H9 (cell line): ENCODE results near the gene PCSK1N. TPM values are rescaled to one million over a fixed set of nuclear protein-coding genes. Genes with fewer than 3 reads are reported as not detected.

Experiments
- DNase-seq: peaks from one replicate; pipeline ENCODE4 v3.0.0-alpha.2; 2017
- H2AFZ ChIP-seq: one replicate; pipeline ENCODE4 v1.6.1; 2013; ENCODE audit warnings: mild to moderate bottlenecking, low read length, control low read depth, moderate library complexity
- H2AK5ac ChIP-seq: 2 replicates; pipeline ENCODE4 v1.6.1; 2013; ENCODE audit warnings: low read length, control low read depth, mixed read lengths; ENCODE audit not compliant: insufficient read length
- H2BK120ac ChIP-seq: one replicate; pipeline ENCODE4 v1.6.1; 2013; ENCODE audit warnings: low read depth, mild to moderate bottlenecking, low read length, control low read depth, inconsistent platforms; ENCODE audit not compliant: poor library complexity, severe bottlenecking
- H2BK12ac ChIP-seq: 2 replicates; pipeline ENCODE4 v1.6.1; 2013; ENCODE audit warnings: low read length, control low read depth, mixed read lengths, low read depth; ENCODE audit not compliant: insufficient read length
- H2BK15ac ChIP-seq: 2 replicates; pipeline ENCODE4 v1.6.1; 2013; ENCODE audit warnings: low read depth, low read length, control low read depth
- H2BK20ac ChIP-seq: one replicate; pipeline ENCODE4 v1.6.1; 2013; ENCODE audit warnings: low read depth, mild to moderate bottlenecking, low read length, control low read depth, inconsistent platforms; ENCODE audit not compliant: poor library complexity, severe bottlenecking
- H2BK5ac ChIP-seq: 2 replicates; pipeline ENCODE4 v1.6.1; 2013; ENCODE audit warnings: low read length, control low read depth, mixed read lengths; ENCODE audit not compliant: insufficient read length
- H3K14ac ChIP-seq: 2 replicates; pipeline ENCODE4 v1.6.1; 2013; ENCODE audit warnings: low read length, control low read depth; ENCODE audit not compliant: insufficient read depth
- H3K18ac ChIP-seq: 2 replicates; pipeline ENCODE4 v1.6.1; 2013; ENCODE audit warnings: low read depth, mild to moderate bottlenecking, mixed read lengths, low read length, control low read depth; ENCODE audit not compliant: insufficient read length
- H3K23ac ChIP-seq: 2 replicates; pipeline ENCODE4 v1.6.1; 2013; ENCODE audit warnings: low read length, control low read depth, mixed read lengths, low read depth; ENCODE audit not compliant: insufficient read length
- H3K23me2 ChIP-seq: 2 replicates; pipeline ENCODE4 v1.6.1; 2013; ENCODE audit warnings: low read depth, mild to moderate bottlenecking, mixed read lengths, low read length, control low read depth; ENCODE audit not compliant: insufficient read length, poor library complexity, severe bottlenecking
- H3K27ac ChIP-seq: 2 replicates; pipeline ENCODE4 v1.5.1; 2013; ENCODE audit warnings: low read length, control low read depth, mixed read lengths, low read depth; ENCODE audit not compliant: insufficient read length
- H3K27me3 ChIP-seq: 2 replicates; pipeline ENCODE4 v1.6.1; 2013; ENCODE audit warnings: low read length, control low read depth, inconsistent platforms; ENCODE audit not compliant: insufficient read depth
- H3K4ac ChIP-seq: 2 replicates; pipeline ENCODE4 v1.6.1; 2013; ENCODE audit warnings: low read depth, mild to moderate bottlenecking, control low read depth, inconsistent platforms, low read length, moderate library complexity
- H3K4me1 ChIP-seq: 2 replicates; pipeline ENCODE4 v1.6.1; 2013; ENCODE audit warnings: low read length, control low read depth, inconsistent platforms; ENCODE audit not compliant: insufficient read depth
- H3K4me2 ChIP-seq: 2 replicates; pipeline ENCODE4 v1.6.1; 2013; ENCODE audit warnings: low read length, control low read depth, mixed read lengths; ENCODE audit not compliant: insufficient read length, insufficient read depth
- H3K56ac ChIP-seq: 2 replicates; pipeline ENCODE4 v1.6.1; 2013; ENCODE audit warnings: low read depth, mild to moderate bottlenecking, mixed read lengths, low read length, control low read depth; ENCODE audit not compliant: insufficient read length
- H3K79me1 ChIP-seq: 2 replicates; pipeline ENCODE4 v1.6.1; 2013; ENCODE audit warnings: low read depth, mild to moderate bottlenecking, moderate library complexity, low read length, control low read depth, inconsistent platforms; ENCODE audit not compliant: insufficient read depth, poor library complexity, severe bottlenecking
- H3K79me2 ChIP-seq: 2 replicates; pipeline ENCODE4 v1.6.1; 2013; ENCODE audit warnings: low read length, control low read depth, inconsistent platforms; ENCODE audit not compliant: insufficient read depth
- H3K9ac ChIP-seq: 2 replicates; pipeline ENCODE4 v1.6.1; 2013; ENCODE audit warnings: low read length, control low read depth, mixed read lengths; ENCODE audit not compliant: insufficient read length; ENCODE audit errors: extremely low read depth
- H3K9me3 ChIP-seq: one replicate; pipeline ENCODE4 v1.6.1; 2013; ENCODE audit warnings: low read depth, low read length, inconsistent platforms; ENCODE audit not compliant: control insufficient read depth
- H3T11ph ChIP-seq: one replicate; pipeline ENCODE4 v1.6.1; 2013; ENCODE audit warnings: mild to moderate bottlenecking, low read length, control low read depth, inconsistent platforms
- H4K20me1 ChIP-seq: one replicate; pipeline ENCODE4 v1.6.1; 2013; ENCODE audit not compliant: control insufficient read depth, insufficient read length, insufficient read depth
- H4K5ac ChIP-seq: 2 replicates; pipeline ENCODE4 v1.6.1; 2013; ENCODE audit warnings: low read depth, mild to moderate bottlenecking, mixed read lengths, low read length, control low read depth; ENCODE audit not compliant: insufficient read length
- H4K8ac ChIP-seq: replicated peaks from 2 replicates; pipeline ENCODE4 v1.6.1; 2013; ENCODE audit warnings: low read length, control low read depth, mixed read lengths, low read depth; ENCODE audit not compliant: insufficient read length
- H4K91ac ChIP-seq: 2 replicates; pipeline ENCODE4 v1.6.1; 2013; ENCODE audit warnings: low read depth, mild to moderate bottlenecking, moderate library complexity, mixed read lengths, low read length, control low read depth; ENCODE audit not compliant: insufficient read length
- H3K27ac Mint-ChIP-seq, 3 experiments: 2 replicates in 2 of 3; 3 replicates in 1 of 3; pipeline ENCODE4 v1.8.0; 2020 to 2021; ENCODE audit warnings: mixed read lengths in 3 of 3, mild to moderate bottlenecking in 1 of 3, moderate library complexity in 1 of 3
- H3K27me3 Mint-ChIP-seq: 2 replicates; pipeline ENCODE4 v1.8.0; 2021; ENCODE audit warnings: low read depth, mild to moderate bottlenecking, moderate library complexity, mixed read lengths
- H3K36me3 Mint-ChIP-seq, 3 experiments: 2 replicates in 2 of 3; 3 replicates in 1 of 3; pipeline ENCODE4 v1.8.0; 2020 to 2021; ENCODE audit warnings: low read depth in 3 of 3, mixed read lengths in 3 of 3; ENCODE audit not compliant: insufficient read depth in 1 of 3
- H3K4me1 Mint-ChIP-seq, 2 experiments: 2 replicates each; pipeline ENCODE4 v1.8.0; 2020; ENCODE audit warnings: mixed read lengths in 2 of 2
- H3K4me3 Mint-ChIP-seq, 2 experiments: 2 replicates in 1 of 2; 3 replicates in 1 of 2; pipeline ENCODE4 v1.8.0; 2020 to 2021; ENCODE audit warnings: mild to moderate bottlenecking in 2 of 2, mixed read lengths in 2 of 2, moderate library complexity in 1 of 2
- H3K9me3 Mint-ChIP-seq, 2 experiments: 2 replicates in 1 of 2; 3 replicates in 1 of 2; pipeline ENCODE4 v1.8.0; 2020; ENCODE audit warnings: mild to moderate bottlenecking in 2 of 2, mixed read lengths in 2 of 2, moderate library complexity in 1 of 2
- CTCF ChIP-seq: fragments of 200-600 bp; sonication (generic); conservative IDR thresholded peaks from 3 replicates; pipeline ENCODE4 v1.8.0; 2021; ENCODE audit warnings: antibody characterized with exemption, mild to moderate bottlenecking
- WGBS: extraction: QIAGEN DNeasy Blood & Tissue Kit; methylation state at CpG from one replicate; pipeline ENCODE4 v1.1.7; 2013; ENCODE audit warnings: missing lambda C conversion rate, low lambda C conversion rate, mixed read lengths; ENCODE audit not compliant: insufficient read length; ENCODE audit errors: extremely low coverage; 5-methylcytosine and 5-hydroxymethylcytosine counted together
- total RNA-seq: library from RNA; stranded (reverse); gene quantifications from 2 replicates; pipeline ENCODE4 v1.2.1, GENCODE V29; 2021

The PCSK1N gene
- total RNA-seq, 1 experiment from 2014 or later: 3.9 TPM

- no peak overlapping the region; a peak in 1 of 5 replicates for H3K4me3 Mint-ChIP-seq
- Histone ChIP-seq H3K18ac (no peak overlapping the region), H3T11ph (no peak overlapping the region)
Measured at GRCh38 chrX:48785186-48785539, 50.2 kb downstream of the PCSK1N start.

More at GRCh38 chrX:48785186-48785539, 50.2 kb downstream of the PCSK1N start:
- Mint-ChIP-seq H3K4me1 (0 out of 4 replicates have a peak, but pooled peaks cover 0 to 3% of the 10 kb centered on the region in 2 experiments), H3K9me3 (peaks cover 60 to 82% of the 10 kb centered on the region in 2 experiments), H3K27me3 (peaks cover 18% of the 10 kb centered on the region), H3K27ac (no peak overlapping the region), H3K36me3 (peaks cover 0 to 4% (median 3%) of the 10 kb centered on the region in 3 experiments; a peak in 3 of 7 replicates)
- H2BK5ac ChIP-seq: no peak overlapping the region
- H3K9ac ChIP-seq: no peak overlapping the region
- H2BK15ac ChIP-seq: no peak overlapping the region
- H3K4me1 ChIP-seq: no peaks in the 10 kb centered on the region
- H3K79me1 ChIP-seq: no peaks in the 10 kb centered on the region
- H2AK5ac ChIP-seq: no peak overlapping the region
- no peak overlapping the region for H3K27ac ChIP-seq
- H3K79me2 ChIP-seq: no peaks in the 10 kb centered on the region
- H3K23me2 ChIP-seq: no peaks in the 10 kb centered on the region
- H4K91ac ChIP-seq: no peak overlapping the region
- H4K5ac ChIP-seq: no peak overlapping the region
- H3K4ac ChIP-seq: no peak overlapping the region
- no peaks in the 10 kb centered on the region for H4K20me1 ChIP-seq
- H2BK120ac ChIP-seq: no peak overlapping the region
- no peak overlapping the region for H3K56ac ChIP-seq
- no peak overlapping the region for H3K14ac ChIP-seq
- H3K23ac ChIP-seq: no peak overlapping the region
- H4K8ac ChIP-seq: no peak overlapping the region
- no peaks in the 10 kb centered on the region for H3K27me3 ChIP-seq
- H2BK20ac ChIP-seq: no peak overlapping the region
- H2AFZ ChIP-seq: no peak overlapping the region
- H2BK12ac ChIP-seq: no peak overlapping the region
- H3K9me3 ChIP-seq: peaks cover 14% of the 10 kb centered on the region
- H3K4me2 ChIP-seq: no peak overlapping the region
- WGBS: no CpG with 5 or more reads among the region's 1 CpG
- DNase-seq: no peak
- no peak for TF ChIP-seq CTCF
